Stimulated activated effector memory CD8-positive, alpha-beta T cell treated with anti-CD3 and anti-CD28 coated beads, Interleukin-12 subunit alpha, Interleukin-12 subunit beta, amount 100 ng/mL, for 72 hours (primary cell): Measurements from ENCODE around the gene SHISA5.
"Not testable (repeated sequence)": the region's sequence is repeated elsewhere in the genome, so short reads cannot be mapped to it uniquely, and the experiment has no call there.

Source experiments
- ATAC-seq: fragments of 150-1000 bp; cut with Tn5 transposase; 2 replicates; pipeline ENCODE4 v1.10.0; 2021
- DNase-seq, 2 donors: peaks; one replicate each; pipeline ENCODE4 v3.0.0; 2021 to 2022; ENCODE audit warnings: low spot score in 2 of 2
- H3K27ac Mint-ChIP-seq: one replicate; pipeline ENCODE4 v1.8.0; 2022; ENCODE audit warnings: mild to moderate bottlenecking, mixed read lengths
- H3K36me3 Mint-ChIP-seq: one replicate; pipeline ENCODE4 v1.8.0; 2022; ENCODE audit warnings: mild to moderate bottlenecking, mixed read lengths
- H3K4me1 Mint-ChIP-seq: one replicate; pipeline ENCODE4 v1.8.0; 2022; ENCODE audit warnings: mixed read lengths
- H3K4me3 Mint-ChIP-seq: one replicate; pipeline ENCODE4 v1.8.0; 2022; ENCODE audit warnings: mild to moderate bottlenecking, mixed read lengths
- H3K9me3 Mint-ChIP-seq: one replicate; pipeline ENCODE4 v1.8.0; 2022; ENCODE audit warnings: mixed read lengths

Gene SHISA5

GRCh38 chr3:48474619-48475018 is 29.4 kb downstream of the SHISA5 start:
- no peak overlapping the region for H3K4me3 Mint-ChIP-seq
- peaks cover 60% of the 10 kb centered on the region for H3K4me1 Mint-ChIP-seq
- ATAC-seq (no peak), DNase-seq (no peak)
- no peaks in the 10 kb centered on the region for H3K9me3 Mint-ChIP-seq
- peak overlapping the region; percentile 77 for H3K27ac Mint-ChIP-seq
- H3K36me3 Mint-ChIP-seq: peaks cover 47% of the 10 kb centered on the region

- not testable (repeated sequence) for H3K9me3 Mint-ChIP-seq, ATAC-seq, DNase-seq, H3K4me3 Mint-ChIP-seq
- Mint-ChIP-seq H3K27ac (peak overlapping the region; percentile 96), H3K4me1 (peaks cover 61% of the 10 kb centered on the region), H3K36me3 (peaks cover 46% of the 10 kb centered on the region)
Measured at GRCh38 chr3:48474031-48474430, 29.9 kb downstream of the SHISA5 start.

- peaks cover 46% of the 10 kb centered on the region for H3K36me3 Mint-ChIP-seq
- no peaks in the 10 kb centered on the region for H3K9me3 Mint-ChIP-seq
- DNase-seq (no peak), ATAC-seq (no peak)
- H3K4me1 Mint-ChIP-seq: peaks cover 61% of the 10 kb centered on the region
- peak overlapping the region; percentile 95 for H3K4me3 Mint-ChIP-seq
- peak overlapping the region; percentile 96 for H3K27ac Mint-ChIP-seq
Measured at GRCh38 chr3:48473617-48473952, 30.4 kb downstream of the SHISA5 start.

DNA sequence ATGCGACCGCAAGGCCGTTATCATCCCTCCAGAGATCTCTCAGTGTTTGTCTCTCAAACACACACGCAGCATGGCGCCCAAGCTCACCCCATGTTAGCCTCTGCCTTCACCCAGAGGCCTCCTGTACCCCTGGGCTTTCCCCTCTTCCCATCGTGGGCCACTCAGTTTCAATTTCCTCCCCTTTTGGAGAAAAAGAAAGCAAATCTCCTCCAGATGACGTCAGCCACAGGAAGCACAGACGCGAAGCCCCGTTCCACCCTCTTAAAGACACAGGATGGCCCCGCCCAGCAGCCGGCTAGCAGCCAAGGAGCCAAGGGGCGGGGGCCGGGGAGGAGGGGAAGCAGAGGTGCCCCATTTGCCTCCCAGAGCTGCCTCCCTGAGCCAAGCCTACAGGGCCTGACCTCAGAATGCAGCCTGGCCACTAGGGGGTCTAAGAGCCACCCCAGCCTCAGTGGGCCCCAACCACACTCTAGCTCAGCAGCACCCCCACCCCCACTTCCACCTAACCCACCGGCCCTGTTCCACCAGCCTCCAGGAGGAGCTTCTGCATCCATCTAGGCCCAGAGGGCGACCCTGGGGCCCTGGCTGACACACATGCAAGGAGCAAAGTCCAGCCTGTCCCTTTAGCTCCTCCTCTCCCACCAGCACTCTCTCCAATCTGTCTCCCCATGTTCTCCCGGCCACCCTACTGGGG is 30.9 kb downstream of the SHISA5 start:
- DNase-seq (peak; percentile 72 to 95), ATAC-seq (peak; percentile 89)
- Mint-ChIP-seq H3K36me3 (peaks cover 49% of the 10 kb centered on the region), H3K4me3 (peak overlapping the region; percentile 95), H3K27ac (peak overlapping the region; percentile 96), H3K4me1 (peaks cover 61% of the 10 kb centered on the region), H3K9me3 (no peaks in the 10 kb centered on the region)

DNA sequence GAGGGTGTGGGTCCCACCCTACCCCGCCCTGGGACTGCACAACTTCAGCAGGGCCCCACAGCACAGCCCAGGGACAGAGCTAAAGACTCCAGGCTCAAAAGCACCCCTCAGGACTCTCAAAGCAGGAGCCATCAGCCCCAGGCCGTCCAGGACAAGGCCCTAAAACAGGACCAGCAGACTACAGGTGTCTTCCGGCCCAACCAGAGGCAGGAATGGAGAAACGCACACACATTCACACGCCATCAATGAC is 31.4 kb downstream of the SHISA5 start:
- H3K4me1 Mint-ChIP-seq: peaks cover 61% of the 10 kb centered on the region
- ATAC-seq: peak; percentile 38
- DNase-seq: no peak

GRCh38 chr3:48470286-48470685 is 33.7 kb downstream of the SHISA5 start:
- ATAC-seq (no peak), DNase-seq (no peak)
- Mint-ChIP-seq H3K36me3 (peaks cover 76% of the 10 kb centered on the region), H3K9me3 (no peaks in the 10 kb centered on the region), H3K4me3 (peak overlapping the region; percentile 95), H3K27ac (peak overlapping the region; percentile 96), H3K4me1 (peaks cover 71% of the 10 kb centered on the region)

More for the DNA sequence above, 31.4 kb downstream of the SHISA5 start:
- peaks cover 54% of the 10 kb centered on the region for H3K36me3 Mint-ChIP-seq
- H3K27ac Mint-ChIP-seq: peak overlapping the region; percentile 96
- no peaks in the 10 kb centered on the region for H3K9me3 Mint-ChIP-seq
- H3K4me3 Mint-ChIP-seq: peak overlapping the region; percentile 95

- H3K27ac Mint-ChIP-seq: peak overlapping the region; percentile 96
- peak overlapping the region; percentile 95 for H3K4me3 Mint-ChIP-seq
- H3K36me3 Mint-ChIP-seq: peaks cover 81% of the 10 kb centered on the region
- H3K4me1 Mint-ChIP-seq: peaks cover 62% of the 10 kb centered on the region
- no peaks in the 10 kb centered on the region for H3K9me3 Mint-ChIP-seq
- ATAC-seq: no peak
- no peak for DNase-seq
Measured at GRCh38 chr3:48469046-48469915, 34.7 kb downstream of the SHISA5 start.

DNA sequence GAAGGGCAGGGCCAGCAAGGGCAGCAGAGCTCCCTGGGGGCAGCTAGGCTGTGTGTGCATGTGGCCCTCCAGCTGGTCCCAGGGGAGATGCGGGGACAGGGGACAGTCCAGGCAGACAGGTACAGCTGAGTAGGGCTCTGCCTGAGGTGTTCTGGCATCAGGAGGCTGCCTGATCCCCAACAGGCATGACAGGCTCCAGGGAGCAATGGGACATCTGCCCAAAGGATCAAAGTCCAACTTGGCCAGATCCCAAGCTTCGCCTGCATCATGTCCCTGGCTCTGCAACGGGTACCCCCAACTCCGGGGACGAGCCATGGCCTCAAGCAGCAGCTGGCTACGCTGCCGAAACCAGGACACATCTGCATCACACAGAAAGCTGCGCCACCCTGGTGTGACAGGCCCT is 35.6 kb downstream of the SHISA5 start:
- ATAC-seq: no peak
- no peaks in the 10 kb centered on the region for H3K9me3 Mint-ChIP-seq
- H3K4me3 Mint-ChIP-seq: peak overlapping the region; percentile 95
- peak overlapping the region; percentile 96 for H3K27ac Mint-ChIP-seq
- H3K4me1 Mint-ChIP-seq: peaks cover 57% of the 10 kb centered on the region
- peaks cover 82% of the 10 kb centered on the region for H3K36me3 Mint-ChIP-seq
- no peak for DNase-seq

DNA sequence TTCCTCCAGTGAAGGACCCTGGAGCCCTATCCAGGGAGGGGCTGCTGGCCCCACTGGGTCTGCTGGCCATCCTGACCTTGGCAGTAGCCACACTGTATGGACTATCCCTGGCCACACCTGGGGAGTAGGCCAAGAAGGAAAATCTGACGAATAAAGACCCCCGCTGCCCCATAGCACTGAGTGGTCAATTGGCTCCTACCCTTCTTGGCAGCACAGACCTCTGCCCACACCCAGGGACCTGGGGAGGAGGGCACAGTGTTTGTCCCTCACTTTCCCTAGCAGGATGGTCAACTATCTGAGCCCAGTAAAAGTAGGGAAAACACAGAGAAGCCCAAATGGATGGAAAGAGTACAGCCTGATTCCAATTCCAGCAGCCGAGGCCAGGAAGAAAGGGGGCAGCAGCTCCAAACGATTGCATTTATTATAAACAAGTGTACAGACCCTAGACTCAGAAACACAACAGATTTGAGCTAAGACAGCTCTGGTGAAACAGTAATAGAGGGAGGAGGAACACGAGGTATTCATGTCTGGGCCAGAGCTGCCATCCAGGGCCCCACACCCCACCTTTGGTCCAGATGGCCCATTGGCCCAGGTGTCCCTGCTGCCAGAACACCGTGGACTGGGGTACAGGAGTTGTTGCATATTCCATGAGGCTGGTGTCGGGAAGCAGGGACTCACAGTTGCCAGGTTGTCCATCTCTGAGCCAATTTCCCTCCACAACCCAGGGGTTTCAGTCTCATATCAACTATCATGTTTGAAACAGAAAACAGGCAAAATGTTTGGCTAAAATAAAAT is 36.3 kb downstream of the SHISA5 start:
- H3K4me1 Mint-ChIP-seq: peaks cover 51% of the 10 kb centered on the region
- peak overlapping the region; percentile 95 for H3K4me3 Mint-ChIP-seq
- peaks cover 75% of the 10 kb centered on the region for H3K36me3 Mint-ChIP-seq
- H3K27ac Mint-ChIP-seq: peak overlapping the region; percentile 96
- H3K9me3 Mint-ChIP-seq: no peaks in the 10 kb centered on the region
- no peak for DNase-seq
- ATAC-seq: no peak

DNA sequence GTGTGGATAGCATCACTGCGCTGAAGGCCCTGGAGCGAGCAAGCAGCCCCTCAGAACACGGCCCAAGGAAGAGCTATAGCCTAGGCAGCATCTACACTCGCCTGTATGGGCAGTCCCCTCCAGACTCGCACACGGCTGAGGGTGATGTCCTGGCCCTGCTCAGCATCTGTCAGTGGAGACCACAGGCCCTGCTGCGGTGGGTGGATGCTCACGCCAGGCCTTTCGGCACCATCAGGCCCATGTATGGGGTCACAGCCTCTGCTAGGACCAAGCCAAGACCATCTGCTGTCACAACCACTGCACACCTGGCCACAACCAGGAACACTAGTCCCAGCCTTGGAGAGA is 36.9 kb downstream of the SHISA5 start:
- Mint-ChIP-seq H3K4me1 (peaks cover 49% of the 10 kb centered on the region), H3K36me3 (peaks cover 74% of the 10 kb centered on the region), H3K4me3 (peak overlapping the region; percentile 95), H3K27ac (peak overlapping the region; percentile 96), H3K9me3 (no peaks in the 10 kb centered on the region)
- ATAC-seq: peak; percentile 9
- DNase-seq: no peak

DNA sequence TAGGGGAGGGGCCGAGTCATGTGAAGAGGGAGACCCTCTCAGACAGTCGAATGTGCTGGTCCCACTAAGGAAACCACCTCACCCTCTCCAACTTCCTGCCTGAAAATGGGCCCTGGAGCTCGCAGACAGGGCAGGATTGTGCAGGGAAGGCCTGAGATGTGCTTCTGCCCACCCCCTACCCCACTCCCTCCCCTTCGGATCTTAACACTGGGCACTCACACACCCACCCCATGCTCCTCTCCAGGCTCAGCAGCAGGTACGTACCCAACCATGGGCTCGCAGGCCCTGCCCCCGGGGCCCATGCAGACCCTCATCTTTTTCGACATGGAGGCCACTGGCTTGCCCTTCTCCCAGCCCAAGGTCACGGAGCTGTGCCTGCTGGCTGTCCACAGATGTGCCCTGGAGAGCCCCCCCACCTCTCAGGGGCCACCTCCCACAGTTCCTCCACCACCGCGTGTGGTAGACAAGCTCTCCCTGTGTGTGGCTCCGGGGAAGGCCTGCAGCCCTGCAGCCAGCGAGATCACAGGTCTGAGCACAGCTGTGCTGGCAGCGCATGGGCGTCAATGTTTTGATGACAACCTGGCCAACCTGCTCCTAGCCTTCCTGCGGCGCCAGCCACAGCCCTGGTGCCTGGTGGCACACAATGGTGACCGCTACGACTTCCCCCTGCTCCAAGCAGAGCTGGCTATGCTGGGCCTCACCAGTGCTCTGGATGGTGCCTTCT is 37.4 kb downstream of the SHISA5 start:
- H3K4me1 Mint-ChIP-seq: peaks cover 49% of the 10 kb centered on the region
- peak overlapping the region; percentile 96 for H3K27ac Mint-ChIP-seq
- ATAC-seq (peak; percentile 52), DNase-seq (peak in 1 of 2 donors; percentile 69)
- H3K9me3 Mint-ChIP-seq: no peaks in the 10 kb centered on the region
- H3K36me3 Mint-ChIP-seq: peaks cover 76% of the 10 kb centered on the region
- H3K4me3 Mint-ChIP-seq: peak overlapping the region; percentile 95

DNA sequence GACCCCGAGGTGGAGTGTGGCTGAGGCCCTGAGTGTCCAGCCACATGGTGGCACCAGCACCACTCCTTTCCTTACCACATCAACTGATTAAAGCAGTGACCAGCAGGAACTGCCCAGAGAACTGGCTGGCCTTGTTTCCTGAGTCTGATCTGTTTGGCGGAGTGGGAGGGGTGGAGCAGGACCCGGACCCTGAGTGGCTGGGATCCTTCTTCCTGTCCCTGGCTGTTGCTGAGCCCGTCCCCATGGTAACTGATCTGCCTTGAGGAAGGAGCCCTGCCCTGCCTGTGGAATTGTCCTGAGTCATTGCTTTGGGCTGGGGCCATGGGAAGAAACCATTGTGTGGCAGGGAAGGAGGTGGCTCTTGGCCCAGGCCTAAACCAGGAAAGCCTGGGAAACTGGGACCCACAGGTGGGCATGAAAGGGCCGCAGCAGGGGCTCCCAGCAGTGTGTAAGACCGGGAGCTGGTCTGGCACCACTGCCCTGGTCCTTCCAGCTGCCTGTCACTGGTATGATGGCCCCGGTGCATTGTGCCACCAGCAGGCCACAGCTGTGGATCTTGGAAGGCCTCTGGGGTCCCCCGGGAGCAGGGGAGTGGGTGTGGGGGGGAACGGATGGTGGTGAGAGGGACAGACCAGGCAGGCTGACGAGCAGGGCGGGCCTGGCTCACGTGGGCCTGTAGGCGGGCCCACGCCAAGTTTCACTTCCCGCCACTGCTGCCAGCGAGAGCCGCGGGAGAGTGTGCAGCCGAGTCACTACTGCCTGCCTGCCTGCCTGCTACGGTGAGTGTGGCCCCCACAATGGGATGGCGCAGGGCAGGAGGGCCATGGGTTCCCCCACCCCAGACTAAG is 38.2 kb downstream of the SHISA5 start:
- H3K27ac Mint-ChIP-seq: peak overlapping the region; percentile 96
- no peaks in the 10 kb centered on the region for H3K9me3 Mint-ChIP-seq
- peak overlapping the region; percentile 95 for H3K4me3 Mint-ChIP-seq
- DNase-seq: peak; percentile 74 to 89
- ATAC-seq: peak; percentile 94
- H3K4me1 Mint-ChIP-seq: peaks cover 49% of the 10 kb centered on the region
- H3K36me3 Mint-ChIP-seq: peaks cover 78% of the 10 kb centered on the region

GRCh38 chr3:48465237-48465530 is 38.8 kb downstream of the SHISA5 start:
- DNase-seq: no peak
- H3K4me3 Mint-ChIP-seq: peak overlapping the region; percentile 95
- H3K36me3 Mint-ChIP-seq: peaks cover 79% of the 10 kb centered on the region
- no peaks in the 10 kb centered on the region for H3K9me3 Mint-ChIP-seq
- H3K4me1 Mint-ChIP-seq: peaks cover 45% of the 10 kb centered on the region
- H3K27ac Mint-ChIP-seq: peak overlapping the region; percentile 96
- no peak for ATAC-seq

DNA sequence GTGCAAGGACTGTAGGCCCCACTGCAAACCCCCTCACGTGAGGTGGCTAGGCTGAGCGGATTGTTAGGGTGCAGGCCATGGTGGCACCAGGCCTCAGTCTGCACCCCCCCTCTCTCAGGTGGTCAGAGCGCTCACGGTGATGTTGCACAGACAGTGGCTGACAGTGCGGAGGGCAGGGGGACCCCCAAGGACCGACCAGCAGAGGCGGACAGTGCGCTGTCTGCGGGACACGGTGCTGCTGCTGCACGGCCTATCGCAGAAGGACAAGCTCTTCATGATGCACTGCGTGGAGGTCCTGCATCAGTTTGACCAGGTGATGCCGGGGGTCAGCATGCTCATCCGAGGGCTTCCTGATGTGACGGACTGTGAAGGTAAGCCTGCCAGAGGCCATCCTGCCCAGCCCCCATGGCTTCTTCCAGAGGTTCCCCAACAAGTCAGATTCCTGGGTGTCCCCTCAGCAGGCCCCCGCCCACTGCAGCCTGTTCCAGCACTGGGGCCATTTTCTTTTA is 39.2 kb downstream of the SHISA5 start:
- ATAC-seq (no peak), DNase-seq (no peak)
- peak overlapping the region; percentile 96 for H3K27ac Mint-ChIP-seq
- peaks cover 79% of the 10 kb centered on the region for H3K36me3 Mint-ChIP-seq
- no peaks in the 10 kb centered on the region for H3K9me3 Mint-ChIP-seq
- H3K4me1 Mint-ChIP-seq: peaks cover 41% of the 10 kb centered on the region
- peak overlapping the region; percentile 95 for H3K4me3 Mint-ChIP-seq
